CD4-positive, alpha-beta T cell treated with Interleukin-6 at 100 ng/mL for 8 hours (primary cell): ENCODE measurements around the gene HTR3B.
"Not testable (repeated sequence)": the region's sequence is repeated elsewhere in the genome, so short reads cannot be mapped to it uniquely, and the experiment has no call there.

ENCODE experiments used
- DNase-seq: peaks from one replicate; pipeline ENCODE4 v3.0.0-alpha.2; 2020; ENCODE audit warnings: mixed read lengths, low spot score

HTR3B gene, protein sequence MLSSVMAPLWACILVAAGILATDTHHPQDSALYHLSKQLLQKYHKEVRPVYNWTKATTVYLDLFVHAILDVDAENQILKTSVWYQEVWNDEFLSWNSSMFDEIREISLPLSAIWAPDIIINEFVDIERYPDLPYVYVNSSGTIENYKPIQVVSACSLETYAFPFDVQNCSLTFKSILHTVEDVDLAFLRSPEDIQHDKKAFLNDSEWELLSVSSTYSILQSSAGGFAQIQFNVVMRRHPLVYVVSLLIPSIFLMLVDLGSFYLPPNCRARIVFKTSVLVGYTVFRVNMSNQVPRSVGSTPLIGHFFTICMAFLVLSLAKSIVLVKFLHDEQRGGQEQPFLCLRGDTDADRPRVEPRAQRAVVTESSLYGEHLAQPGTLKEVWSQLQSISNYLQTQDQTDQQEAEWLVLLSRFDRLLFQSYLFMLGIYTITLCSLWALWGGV

DNA sequence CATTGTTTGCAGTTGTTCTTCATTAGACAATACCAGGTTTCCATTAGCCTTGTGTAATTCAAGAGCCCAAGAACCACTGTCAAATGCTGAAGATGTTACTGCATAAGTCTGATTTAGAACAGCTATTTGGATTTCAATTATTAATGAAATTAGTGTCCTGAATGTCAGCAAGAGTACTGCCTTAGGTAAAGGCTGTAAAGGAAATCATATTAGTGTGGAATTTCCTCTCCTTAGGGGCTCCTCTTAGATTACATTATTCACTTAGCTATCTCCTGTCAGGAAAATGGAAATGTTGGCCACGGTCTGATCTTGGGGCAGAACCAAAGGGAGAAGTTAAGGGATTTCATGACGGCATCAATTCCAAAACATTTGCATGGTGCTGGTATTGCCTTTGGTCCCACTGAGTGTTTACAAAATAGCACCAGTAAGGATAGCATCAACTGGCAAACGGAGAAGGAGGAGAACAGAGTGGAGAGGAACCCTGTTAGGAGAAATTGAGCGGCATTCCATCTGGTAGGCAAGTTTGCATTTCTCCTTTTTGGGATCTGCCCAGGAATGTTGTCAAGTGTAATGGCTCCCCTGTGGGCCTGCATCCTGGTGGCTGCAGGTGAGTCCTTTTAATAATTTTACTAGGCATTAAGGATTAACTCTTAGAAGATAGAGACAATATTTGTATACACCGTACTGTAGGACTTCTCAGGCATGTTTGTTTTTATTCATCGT is at the start of gene HTR3B:
TSS of gene HTR3B (plus strand) at position 418 of the 723 bp plus-strand sequence. CDS start at position 556, 138 bp downstream.
- DNase-seq = no peak

DNA sequence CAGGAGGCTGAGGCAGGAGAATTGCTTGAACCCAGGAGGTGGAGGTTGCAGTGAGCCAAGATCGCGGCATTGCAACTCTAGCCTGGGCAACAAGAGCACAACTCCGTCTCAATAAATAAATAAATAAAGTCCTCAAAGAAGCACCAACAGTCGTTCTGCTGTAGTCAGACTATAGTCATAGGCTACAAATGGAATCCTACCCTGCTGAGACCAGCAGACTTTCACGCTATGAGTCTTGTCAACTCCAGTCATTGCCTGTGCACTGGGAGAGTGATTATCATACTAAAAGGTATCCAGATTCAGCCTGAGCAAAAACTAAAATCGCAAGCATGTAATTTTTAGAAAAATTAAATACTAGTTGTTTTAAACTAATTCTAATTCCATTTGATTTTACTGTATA is 48.8 kb upstream of the HTR3B start:
- DNase-seq = no peak

DNA sequence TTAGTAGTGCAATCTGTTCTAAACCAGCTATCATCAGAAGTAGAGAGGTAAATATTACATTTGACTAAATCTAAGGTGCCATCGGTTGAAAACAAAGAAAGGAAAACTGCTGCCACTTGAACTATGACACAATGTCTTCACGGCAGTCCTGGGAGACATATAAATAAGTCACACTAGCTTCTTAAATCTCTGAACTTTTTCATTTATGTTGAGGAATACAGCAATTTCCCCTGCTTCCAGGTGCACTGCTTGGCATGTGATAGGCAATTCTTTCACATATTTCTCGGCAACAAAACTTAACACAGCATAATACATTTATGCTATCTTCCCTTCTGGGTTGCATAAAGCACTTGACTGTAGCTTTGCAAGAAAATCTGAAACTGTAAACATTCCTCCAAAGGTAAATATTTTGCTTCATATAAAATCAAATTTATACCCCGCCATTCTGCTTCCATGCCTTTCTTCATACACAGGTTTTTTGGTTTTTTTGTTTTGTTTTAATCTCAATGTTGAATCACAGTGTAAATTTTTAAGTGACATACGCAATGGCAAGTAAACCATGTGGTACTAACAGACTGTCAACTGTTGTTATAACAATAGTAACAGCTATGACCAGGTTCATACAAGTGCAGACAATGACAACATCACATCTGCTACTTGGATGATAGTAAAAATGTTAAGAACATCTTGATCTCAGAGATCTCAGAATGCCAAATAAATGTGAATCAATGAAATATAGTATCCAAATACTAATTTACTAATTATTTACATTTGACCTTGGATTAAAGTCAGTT is 47.4 kb upstream of the HTR3B start:
- no peak for DNase-seq

DNA sequence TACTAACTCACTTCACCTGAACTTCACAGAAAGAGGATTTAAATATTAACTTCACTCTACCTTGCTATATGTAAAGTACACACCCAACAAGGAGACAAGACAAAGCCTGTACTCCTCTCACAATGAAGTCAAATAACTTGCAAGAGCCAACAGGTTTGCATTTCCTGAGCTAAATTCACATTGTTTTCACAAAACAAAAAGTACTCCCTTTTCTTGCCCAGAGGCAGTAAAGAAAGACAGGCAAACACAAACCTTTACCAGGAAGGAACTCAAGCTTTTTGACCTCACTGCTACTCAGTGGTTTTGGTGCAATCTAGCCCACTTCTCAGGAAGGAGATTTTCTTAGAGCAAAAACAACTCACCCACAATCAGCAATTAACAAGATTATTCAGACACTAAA is 44.9 kb upstream of the HTR3B start:
- DNase-seq = no peak

DNA sequence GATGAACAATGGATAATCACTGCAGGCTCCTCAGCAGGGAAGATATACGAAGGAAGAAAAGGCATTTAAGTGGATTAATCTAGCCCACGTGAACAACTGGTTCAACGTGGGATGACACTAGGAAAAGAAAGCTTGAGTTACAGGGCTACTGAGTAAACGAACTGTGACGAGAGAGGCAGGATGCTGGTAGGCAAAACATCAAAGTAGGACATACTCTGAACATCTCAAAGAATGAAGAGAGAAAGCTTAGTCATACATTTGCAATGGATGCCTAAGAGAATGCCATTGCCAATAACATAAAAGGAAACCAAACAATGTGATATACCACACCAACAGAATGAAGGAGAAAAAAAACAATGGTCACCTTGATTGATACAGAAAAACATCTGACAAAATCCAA is 42.2 kb upstream of the HTR3B start:
- no peak for DNase-seq

DNA sequence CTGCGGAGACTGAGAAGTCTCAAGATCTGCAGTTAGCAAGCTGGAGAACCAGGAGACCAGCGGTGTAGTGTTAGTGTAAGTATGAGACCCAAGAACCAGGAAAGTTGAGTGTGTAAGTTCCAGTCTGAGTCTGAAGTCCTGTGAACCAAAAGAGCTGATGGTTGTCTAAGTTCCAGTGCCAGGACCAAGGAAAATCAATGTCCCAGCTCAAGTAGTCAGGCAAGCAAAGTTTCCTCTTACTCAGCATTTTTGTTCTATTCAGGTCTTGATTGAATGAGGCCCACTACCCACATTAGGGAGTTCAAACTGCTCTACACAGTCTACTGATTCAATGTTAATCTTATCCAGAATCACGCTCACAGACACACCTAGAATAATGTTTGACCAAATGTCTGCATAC is 40.2 kb upstream of the HTR3B start:
- DNase-seq = no peak

DNA sequence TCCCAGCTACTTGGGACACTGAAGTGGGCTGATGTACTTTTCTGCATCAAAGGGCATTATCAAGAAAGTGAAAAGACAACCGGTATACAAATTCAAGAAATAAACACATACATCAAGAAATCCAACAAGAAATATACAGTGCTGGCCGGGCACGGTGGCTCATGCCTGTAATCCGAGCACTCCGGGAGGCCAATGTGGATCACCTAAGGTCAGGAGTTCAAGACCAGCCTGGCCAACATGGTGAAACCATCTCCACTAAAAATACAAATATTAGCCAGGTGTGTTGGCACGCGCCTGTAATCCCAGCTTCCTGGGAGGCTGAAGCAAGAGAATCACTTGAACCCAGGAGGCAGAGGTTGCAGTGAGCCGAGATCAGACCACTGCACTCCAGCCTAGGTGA is 38.7 kb upstream of the HTR3B start:
- no peak for DNase-seq

DNA sequence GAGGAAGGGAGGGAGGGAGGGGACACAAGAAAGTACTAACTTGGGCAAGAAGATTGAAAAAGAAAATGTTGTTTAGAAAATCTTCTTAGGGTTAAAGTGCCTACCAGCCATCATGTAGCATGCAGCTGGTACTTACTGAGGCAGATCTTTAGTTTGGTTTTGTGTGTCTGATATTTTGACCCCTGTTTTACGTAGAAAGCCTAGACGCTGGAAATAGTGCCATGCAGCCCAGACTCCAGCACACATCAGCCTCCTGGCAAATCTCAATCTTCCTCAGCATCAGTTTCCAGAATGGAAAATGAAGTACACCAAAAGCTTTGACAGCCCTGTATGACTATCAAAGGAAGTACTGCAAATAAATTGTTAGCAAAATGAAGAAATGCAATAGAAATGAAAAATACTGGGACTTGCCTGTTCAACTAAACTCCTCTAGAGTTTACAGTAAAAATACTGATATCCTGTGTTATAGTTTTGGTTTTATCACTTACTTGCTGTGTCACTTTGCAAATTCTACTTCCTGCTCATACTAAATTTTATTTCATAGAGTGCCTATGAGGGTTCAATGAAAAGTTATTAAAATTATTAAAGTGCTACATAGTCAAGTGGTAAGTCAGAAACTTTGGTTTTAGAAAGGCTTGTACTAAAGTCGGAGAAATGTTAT is 36.6 kb upstream of the HTR3B start:
- no peak for DNase-seq

DNA sequence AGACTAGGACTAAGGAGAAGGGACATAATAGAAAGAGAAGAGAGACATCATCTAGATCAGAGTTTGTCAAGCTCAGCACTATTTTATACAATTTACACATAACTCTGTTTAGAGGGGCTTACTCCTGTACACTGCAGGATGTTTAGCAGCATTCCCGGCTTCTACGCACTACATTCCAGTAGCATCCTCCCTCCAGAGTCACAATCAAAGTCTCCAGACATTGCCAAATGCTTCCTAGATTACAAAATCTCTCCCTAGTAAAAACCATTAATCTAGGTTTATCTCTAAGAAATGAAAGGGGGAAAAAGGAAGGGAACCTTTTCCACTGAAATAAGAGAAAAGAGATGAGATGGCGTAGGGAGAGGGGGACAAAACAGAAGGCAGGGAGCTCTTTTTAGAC is 33.3 kb upstream of the HTR3B start:
- no peak for DNase-seq

DNA sequence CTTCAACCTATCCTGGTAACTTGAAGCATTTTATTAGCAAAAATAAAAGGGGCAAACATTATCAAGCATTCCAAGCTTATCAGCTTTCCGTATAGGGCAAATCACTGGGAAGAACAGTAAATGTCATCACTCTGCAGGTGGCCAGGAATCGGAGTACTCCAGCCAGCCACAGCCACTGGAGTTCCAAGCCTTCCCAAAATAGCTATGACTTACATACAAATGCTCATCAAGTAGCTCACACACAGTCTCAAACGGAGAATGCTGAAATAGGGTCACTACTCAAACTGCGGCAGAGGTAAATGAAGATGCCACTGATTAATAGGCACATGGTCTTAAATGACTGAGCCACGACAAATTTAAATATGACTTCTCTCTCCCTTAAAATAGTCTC is 31.4 kb upstream of the HTR3B start:
- no peak for DNase-seq

DNA sequence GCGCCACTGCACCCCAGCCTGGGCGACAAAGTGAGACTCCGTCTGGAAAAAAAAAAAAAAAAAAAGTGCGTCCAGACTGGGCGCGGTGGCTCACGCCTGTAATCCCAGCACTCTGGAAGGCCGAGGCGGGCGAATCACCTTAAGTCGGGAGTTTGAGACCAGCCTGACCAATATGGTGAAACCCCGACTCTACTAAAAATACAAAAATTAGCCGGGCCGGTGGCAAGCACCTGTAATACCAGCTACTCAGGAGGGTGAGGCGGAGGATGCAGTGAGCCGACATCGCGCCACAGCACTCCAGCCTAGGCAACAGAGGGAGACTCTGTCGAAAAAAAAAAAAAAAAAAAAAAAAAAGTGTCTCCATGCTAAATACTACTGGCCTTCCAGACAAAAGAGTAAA is 30.5 kb upstream of the HTR3B start:
- no peak for DNase-seq

DNA sequence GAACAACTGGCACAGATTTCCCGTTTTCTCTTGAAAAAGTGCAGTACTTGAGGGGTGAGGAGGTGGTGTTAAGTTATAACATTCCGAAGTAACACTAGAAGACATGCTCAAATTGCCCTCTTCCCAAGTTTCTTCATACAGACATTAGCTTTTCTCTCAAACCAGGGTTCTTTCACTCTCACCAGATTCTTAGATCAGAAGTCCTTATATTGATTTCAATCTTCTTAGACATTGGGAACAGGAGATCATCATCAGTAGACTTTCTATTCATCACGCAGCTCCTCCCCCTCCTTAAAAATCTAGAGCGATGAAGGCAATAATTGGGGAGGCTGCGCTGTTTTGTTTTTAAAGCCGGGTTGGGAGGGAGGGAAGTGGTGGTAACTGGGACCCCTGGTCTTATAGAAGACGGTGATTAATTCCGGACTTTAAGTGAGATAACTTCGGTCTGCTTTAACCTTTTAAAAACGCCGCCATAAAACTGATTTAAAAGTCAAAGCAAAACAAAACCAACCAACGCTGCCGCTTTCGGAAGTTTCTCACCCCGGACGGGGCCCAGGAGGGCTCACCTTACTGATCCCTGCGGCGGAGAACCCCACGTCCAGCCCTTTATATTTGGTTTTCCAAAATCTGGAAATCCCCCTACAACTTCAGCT is 29.9 kb upstream of the HTR3B start:
- peak; percentile 23 for DNase-seq

DNA sequence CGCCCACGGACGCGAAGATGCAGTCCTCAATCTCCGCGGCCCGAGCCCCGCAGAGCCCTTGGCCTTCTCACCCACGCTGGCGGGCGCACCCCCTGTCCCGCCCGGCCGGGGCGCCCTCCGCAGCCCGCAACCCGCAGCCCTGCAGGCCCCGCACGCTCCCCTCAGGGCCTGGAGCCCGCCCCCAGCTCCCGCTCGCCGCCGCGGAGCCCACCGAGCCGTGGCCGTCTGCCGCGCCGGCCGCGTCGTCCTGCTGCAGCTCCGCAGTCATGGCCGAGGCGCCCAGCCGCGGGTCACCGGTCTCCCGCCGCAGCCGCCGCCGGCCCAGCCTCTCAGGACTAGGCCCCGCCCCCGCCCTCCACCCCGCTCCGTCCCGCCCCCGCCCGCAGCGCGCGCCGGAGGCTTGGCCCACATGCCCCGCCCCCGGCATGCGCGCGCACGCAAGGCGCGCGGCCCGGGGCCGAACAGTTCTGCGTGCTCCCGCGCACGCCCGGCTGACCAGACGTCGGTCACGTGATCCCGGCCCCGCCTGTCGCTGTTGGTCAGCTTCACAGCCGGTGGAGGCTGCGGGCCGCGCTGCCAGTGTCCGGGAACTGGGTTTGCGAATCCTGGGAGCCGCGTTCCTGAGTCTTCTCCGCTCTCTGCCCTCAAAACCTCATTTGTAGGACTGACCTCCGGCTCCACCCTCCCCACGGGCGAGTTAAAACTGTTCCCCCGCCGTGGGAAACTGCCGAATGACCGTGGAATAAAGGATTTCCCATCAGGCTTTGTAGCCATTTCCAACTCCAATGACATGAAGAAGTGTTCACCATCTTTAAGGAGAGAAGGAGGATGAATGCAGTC is 29.1 kb upstream of the HTR3B start, which contains the start of gene USP28:
TSS of gene USP28 (minus strand) at position 339 of the 840 bp plus-strand sequence. CDS start at position 268, 71 bp downstream.
- peak; percentile 76 for DNase-seq

DNA sequence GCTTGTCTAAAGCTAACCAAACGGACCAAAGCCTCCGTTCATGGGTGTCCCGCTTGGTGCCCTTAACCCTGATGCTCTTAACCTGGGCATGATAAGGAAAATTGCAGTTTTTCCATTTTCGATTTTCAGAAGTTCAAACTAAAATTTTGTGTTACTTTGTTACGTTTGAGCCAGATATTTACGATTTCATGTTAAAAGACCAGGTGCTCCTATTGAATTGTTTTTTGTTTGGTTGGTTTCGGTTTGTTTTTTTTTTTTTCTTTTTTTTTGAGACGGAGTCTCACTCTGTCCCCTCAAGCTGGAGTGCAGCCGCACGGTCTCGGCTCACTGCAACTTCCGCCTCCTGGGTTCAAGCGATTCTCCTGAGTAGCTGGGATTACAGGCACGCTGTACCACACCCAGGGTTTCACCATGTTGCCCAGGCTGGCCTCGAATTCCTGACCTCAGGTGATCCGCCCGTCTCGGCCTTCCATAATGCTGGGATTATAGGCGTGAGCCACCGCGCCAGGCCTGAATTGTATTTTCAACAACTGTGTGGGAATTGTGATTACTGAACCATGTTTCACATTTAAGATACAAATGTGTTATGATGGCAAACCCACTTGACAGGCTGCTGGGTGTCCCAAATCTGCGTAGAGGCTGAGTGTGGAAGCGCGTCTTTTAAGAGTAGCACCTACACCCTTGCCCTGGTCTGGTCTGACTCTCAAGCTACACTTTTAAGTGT is 28.4 kb upstream of the HTR3B start:
- DNase-seq = no peak

DNA sequence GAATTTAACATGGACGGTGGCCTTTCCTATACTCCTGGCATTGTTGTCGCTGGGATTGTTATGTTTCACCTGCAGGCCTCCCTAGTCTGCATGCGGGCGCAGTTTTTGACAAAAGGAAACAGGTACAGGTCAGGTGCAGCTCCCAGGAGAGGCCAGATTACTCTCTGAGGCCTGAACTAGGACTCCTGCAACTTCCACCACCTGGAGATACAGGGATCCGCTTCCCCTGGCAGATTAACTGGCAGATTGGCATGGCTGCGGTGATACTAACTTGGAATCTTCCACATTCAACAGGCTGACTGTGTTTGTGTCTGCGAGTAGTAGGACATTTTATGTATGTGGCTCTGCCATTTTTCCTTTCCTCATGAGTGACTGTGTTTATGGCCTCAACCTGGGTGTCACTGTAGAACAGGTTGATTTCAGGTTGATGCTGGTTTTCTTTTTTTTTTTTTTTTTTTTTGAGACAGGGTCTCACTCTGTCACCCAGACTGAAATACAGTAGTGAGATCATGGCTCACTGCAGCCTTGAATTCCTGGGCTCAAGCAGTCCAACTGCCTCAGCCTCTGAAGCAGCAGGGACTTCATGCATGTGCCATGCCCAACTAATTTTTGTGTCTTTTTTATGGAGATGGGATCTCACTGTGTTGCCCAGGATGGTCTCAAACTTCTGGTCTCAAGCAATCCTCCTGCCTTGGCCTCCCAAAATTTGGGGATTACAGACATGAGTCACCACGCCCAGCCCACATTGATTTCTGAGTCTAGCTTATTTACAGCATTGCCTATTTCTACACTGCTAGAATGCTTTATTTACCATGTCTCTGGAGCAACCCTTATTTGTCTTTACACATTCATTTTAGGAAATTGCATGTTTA is 27.6 kb upstream of the HTR3B start:
- no peak for DNase-seq

DNA sequence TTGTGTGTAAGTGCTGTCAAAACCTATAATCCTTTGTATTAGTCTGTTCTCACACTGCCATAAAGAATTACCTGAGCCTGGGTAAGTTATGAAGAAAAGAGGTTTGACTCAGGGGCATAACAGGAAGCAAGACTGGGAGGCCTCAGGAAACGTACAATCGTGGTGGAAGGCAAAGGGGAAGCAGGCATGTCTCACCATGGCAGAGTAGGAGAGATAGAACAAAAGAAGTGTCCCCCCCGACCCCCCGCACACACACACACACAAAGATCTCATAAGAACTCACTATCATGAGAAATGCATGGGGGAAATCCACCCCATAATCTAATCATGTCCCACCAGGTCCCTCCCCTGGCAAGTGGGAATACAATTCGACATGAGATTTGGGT is 26.9 kb upstream of the HTR3B start:
- no peak for DNase-seq

DNA sequence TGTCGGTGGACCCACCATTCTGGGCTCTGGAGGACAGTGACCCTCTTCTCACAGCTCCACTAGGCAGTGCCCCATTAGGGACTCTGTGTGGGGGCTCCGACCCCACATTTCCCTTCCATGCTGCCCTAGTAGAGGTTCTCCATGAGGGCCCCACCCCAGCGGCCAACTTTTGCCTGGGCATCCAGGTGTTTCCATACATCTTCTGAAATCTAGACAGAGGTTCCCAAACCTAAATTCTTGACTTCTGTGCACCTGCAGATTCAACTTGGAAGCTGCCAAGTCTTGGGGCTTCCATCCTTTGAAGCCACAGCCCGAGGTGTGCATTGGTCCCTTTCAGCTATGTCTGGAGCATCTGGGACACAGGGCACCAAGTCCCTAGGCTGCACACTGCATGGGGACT is 25.1 kb upstream of the HTR3B start:
- DNase-seq = not testable (repeated sequence)

DNA sequence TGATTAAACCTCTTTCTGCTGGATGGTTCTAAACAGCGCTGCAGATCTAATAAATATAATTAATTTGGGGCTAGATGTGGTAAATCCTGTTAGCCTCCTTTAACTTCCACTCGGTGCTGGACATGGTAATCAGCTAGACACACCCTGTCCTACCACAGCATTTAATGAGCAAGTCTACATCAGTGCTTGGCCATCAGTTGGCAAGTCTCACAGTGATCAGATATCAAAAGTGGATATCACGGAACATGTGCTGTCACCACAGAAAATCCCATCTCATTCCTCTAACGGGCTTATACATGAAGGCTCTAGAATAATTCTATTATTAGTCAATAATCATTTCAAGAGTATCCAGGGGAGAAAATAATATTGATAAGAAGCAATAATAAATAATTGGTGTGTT is 23.6 kb upstream of the HTR3B start:
- no peak for DNase-seq

DNA sequence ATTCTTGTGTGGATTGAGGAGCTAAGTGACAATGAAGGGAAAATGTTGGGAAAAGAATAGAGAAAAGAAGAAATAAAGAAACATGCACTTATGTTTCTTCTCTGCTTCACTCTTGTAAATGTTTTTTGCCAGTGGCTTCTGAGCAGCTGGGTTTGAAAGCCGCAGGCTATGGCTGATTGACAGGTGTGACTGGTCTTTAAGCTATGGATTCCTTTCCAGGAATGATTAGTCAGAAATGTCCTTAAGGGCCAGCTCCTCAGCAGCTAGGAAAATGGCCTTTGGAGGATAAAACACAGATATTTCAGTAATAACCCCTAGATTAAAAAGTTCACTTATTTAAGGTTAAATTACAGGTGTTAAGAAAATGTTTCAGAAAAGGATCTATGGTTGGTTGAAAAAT is 22.7 kb upstream of the HTR3B start:
- no peak for DNase-seq
